ENCODE data around the gene ZP2.

The ZP2 gene

DNA sequence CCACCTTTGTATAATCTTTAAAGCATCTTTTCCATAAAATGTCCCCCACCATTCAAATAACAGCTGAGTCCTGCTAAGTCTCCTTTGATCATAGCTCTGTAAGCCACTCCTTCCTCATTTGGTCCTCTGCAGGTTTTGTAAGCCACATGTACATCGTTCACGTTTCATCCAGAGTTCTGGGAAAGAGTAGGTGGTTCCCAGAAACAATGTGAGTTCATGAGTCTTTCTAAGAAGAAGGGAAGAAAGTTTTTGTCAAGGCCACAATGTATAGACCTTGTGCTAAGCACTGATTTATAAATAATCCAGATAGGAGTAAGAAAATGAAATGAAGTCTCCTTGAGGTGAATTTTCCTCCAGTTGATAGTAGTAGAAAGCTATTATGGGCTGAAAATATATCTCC lies 13.4 kb upstream of the ZP2 start:
- TF ChIP-seq CTCF (IDR thresholded peaks at IDR 0.05): no peak
- Histone ChIP-seq H3K36me3 (no peaks in the 10 kb centered on the region), H3K4me3 (ENCODE audit: low read depth in 1 of 2, low read length in 1 of 2) (no peak overlapping the region), H3K27me3 (peaks cover 56% of the 10 kb centered on the region), H3K9me3 (no peaks in the 10 kb centered on the region), H3K27ac (no peak overlapping the region), H3K4me1 (ENCODE audit: control insufficient read depth in 1 of 2, insufficient read depth in 1 of 2, low read depth in 1 of 2, low read length in 1 of 2) (no peaks in the 10 kb centered on the region)

DNA sequence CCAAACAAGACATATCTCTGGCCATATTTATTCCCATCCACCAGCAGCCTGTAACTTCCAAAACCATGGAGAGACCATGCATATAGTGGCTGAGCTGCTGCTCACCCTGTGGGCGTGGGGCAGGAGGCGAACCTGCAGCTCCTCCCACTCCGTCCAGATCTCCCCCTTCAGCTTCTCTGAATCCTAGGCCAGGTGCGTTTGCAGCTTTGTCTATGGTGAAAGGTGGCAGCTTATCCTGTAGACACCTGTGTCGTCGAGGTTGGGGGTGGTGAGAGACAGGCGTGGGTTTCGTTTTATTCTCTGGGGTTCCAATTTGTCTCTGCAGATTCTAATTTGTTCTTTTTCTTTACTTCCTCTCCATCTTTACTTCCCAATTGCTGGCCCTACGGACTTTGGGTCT lies 12.4 kb upstream of the ZP2 start:
- Histone ChIP-seq H3K9me3 (no peaks in the 10 kb centered on the region), H3K4me1 (ENCODE audit: control insufficient read depth in 1 of 2, insufficient read depth in 1 of 2, low read depth in 1 of 2, low read length in 1 of 2) (no peaks in the 10 kb centered on the region), H3K27me3 (peaks cover 56% of the 10 kb centered on the region), H3K4me3 (ENCODE audit: low read depth in 1 of 2, low read length in 1 of 2) (no peak overlapping the region), H3K27ac (no peak overlapping the region), H3K36me3 (no peaks in the 10 kb centered on the region)
- TF ChIP-seq CTCF (IDR thresholded peaks at IDR 0.05): no peak

GRCh38 chr16:21222495-21223337 lies 11.3 kb upstream of the ZP2 start:
- no peak overlapping the region for H3K27ac ChIP-seq
- no peaks in the 10 kb centered on the region for H3K9me3 ChIP-seq
- peaks cover 64% of the 10 kb centered on the region for H3K27me3 ChIP-seq
- TF ChIP-seq CTCF (IDR thresholded peaks at IDR 0.05): no peak
- H3K4me1 ChIP-seq (ENCODE audit: control insufficient read depth in 1 of 2, insufficient read depth in 1 of 2, low read depth in 1 of 2, low read length in 1 of 2): no peaks in the 10 kb centered on the region
- H3K4me3 ChIP-seq (ENCODE audit: low read depth in 1 of 2, low read length in 1 of 2): no peak overlapping the region
- no peaks in the 10 kb centered on the region for H3K36me3 ChIP-seq

DNA sequence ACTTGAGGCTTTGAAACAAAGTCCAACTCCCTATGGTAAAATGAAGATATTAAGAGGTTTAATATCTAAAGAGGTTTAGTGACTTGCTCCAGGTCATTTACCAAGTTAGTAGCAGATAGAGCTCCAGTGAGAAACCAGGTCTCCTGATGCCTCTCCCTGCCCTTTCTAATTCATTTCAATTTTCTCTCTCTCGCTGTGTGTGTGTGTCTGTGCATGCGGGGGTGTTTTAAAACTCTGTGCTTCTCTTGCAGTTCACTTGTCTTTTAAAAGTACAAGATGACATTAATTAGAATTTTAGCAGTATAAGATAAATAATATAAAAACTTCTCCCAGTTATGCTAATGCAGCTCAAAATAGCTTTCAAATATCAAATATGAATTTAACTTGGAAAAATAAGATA lies 8.2 kb upstream of the ZP2 start:
- Histone ChIP-seq H3K4me1 (ENCODE audit: control insufficient read depth in 1 of 2, insufficient read depth in 1 of 2, low read depth in 1 of 2, low read length in 1 of 2) (no peaks in the 10 kb centered on the region), H3K36me3 (no peaks in the 10 kb centered on the region), H3K4me3 (ENCODE audit: low read depth in 1 of 2, low read length in 1 of 2) (no peak overlapping the region), H3K27ac (no peak overlapping the region), H3K9me3 (no peaks in the 10 kb centered on the region), H3K27me3 (peaks cover 46% of the 10 kb centered on the region)
- no peak for TF ChIP-seq CTCF (IDR thresholded peaks at IDR 0.05)

DNA sequence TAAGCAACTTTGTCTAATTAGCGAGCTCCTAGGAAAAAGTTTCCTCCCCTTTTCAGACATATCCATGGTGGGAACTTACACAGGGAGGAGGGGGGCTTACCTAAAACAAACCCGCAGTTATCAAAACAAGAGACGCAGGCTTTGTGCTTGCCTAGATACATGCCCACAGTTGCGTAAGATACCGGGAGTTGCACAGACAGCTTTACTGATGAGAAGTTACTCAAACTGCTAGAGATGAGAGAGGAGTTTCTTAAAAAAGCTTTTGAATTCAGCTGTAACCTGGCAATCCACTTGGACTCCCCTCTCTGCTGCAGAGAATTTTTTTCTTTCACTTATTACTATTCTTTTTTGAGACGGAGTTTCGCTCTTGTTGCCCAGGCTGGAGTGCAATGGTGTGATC lies 6.8 kb upstream of the ZP2 start:
- Histone ChIP-seq H3K27ac (no peak overlapping the region), H3K27me3 (peaks cover 52% of the 10 kb centered on the region), H3K9me3 (no peaks in the 10 kb centered on the region), H3K4me1 (ENCODE audit: control insufficient read depth in 1 of 2, insufficient read depth in 1 of 2, low read depth in 1 of 2, low read length in 1 of 2) (no peaks in the 10 kb centered on the region), H3K4me3 (ENCODE audit: low read depth in 1 of 2, low read length in 1 of 2) (no peak overlapping the region), H3K36me3 (no peaks in the 10 kb centered on the region)
- TF ChIP-seq CTCF (IDR thresholded peaks at IDR 0.05): no peak
